Measurements from ENCODE around the gene SRGAP2.
"Not testable (repeated sequence)": the region's sequence is repeated elsewhere in the genome, so short reads cannot be mapped to it uniquely, and the experiment has no call there.

SRGAP2 gene

DNA sequence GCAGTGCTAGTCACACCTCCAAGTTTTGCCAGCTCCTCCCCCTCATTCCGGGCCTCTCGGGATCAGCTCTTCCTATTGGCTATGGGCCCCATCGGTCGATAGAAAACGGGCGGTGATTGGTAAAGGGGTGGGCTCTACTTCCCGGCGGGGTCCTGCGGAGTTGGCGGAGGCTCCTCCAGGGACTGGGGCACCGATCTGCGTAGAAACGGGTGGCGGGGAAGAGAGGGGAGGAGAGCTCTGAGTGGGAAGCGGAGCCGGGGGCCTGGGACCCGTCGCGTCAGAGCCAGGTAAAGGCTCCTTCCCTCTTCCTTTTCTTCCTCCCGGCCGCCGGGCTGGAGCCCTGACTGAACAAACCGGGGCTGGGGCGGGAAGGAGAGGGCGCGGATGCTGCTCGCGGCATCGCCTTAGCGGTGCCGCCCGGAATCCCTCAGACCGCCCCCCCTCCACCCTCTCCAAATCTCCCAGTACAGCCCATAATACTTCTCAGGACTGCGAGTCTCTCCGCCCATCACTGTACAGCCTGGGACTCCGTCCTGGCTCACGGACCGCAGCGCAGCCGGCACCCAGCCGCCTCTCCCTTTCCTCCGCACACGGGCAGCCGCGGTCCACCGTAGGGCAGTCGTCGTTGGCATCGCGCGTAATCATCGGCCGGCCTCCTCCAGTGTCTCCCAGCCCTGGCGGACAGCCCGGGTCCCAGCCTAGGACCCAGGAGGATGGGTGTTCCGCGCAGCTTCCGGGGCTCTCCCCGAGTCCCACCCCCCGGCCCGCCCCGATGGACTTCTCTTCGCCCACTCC lies at the start of gene SRGAP2:
SRGAP2 (plus strand) TSS at position 178 of the 795 bp plus-strand sequence. CDS start 2,430 bp downstream, outside the sequence.
- not testable (repeated sequence) for DNase-seq

DNA sequence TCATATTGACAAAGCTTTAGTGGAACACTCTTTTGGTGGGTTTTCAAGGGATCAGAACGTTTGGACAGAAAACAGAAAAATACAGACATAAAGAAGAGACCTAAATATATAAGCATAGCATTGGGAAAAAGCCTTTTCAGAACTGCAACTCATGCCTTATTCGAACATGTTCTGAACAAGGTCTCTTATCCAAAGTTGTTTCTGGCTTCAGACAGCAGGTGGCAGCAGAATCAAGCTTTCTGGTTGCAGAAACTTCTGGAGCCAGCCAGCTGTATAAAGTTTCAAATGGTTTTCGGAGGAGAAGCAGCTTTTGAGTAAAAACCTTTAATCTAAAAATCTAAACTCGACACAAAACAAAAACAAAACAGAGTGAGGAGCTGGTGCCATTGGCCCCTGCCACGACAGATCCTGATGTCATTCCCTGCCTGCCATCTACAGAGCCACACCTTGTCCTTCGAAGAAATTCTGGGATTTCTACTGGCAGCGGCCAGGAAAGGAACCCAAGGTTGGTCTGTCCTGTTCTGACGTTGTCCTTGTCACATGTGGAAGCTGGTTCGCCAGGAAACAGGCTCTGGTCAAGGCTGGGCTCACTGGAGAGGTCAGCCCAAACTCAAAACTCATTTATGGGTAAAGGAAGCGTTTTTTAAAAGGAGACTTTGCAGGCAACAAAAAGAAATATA lies 35.9 kb upstream of the SRGAP2 start:
- DNase-seq: not testable (repeated sequence)

DNA sequence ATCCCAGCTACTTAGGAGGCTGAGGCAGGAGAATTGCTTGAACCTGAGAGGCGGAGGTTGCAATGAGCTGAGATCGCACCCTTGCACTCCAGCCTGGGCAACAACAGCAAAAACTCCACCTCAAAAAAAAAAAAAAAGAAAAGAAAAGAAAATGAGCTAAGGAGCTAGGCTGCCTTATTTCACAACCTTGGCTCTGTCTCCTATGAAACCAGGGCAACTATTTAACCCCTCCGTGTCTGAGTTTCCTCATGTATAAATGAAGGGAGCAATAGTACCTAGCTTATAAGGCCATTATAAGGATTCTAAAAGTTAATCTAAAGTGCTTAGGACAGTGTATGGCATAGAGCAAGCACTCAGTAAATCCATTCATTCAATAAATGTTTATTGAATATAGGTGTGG lies 33.5 kb upstream of the SRGAP2 start:
- not testable (repeated sequence) for DNase-seq

DNA sequence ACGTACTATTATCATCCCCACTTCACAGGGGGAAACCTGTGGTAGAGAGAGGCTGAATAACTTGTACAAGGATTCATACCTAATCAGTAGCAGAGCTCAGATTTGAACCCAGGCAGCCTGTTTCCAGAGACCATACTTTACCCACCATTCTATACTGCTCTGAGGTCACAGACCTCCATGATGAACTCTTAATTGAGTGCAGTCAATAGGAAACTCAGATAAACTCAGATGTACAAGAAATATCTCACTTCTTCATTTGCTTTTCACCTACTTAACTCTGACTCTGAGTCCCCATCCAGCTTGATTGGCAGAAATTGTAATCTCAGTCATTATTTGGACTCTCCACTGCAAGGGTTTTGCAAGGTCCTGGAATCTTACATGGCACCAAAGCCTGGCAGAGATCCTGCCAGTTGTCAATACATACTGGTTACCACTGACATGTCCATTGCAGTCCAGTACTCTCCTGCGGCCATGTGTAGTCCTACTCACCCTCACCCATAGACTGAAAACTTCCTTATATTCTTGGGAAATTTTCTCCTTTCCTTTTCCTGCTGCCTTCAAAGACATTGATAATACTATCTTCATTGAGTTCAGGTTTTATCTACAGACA lies 30.1 kb upstream of the SRGAP2 start:
- DNase-seq: not testable (repeated sequence)

DNA sequence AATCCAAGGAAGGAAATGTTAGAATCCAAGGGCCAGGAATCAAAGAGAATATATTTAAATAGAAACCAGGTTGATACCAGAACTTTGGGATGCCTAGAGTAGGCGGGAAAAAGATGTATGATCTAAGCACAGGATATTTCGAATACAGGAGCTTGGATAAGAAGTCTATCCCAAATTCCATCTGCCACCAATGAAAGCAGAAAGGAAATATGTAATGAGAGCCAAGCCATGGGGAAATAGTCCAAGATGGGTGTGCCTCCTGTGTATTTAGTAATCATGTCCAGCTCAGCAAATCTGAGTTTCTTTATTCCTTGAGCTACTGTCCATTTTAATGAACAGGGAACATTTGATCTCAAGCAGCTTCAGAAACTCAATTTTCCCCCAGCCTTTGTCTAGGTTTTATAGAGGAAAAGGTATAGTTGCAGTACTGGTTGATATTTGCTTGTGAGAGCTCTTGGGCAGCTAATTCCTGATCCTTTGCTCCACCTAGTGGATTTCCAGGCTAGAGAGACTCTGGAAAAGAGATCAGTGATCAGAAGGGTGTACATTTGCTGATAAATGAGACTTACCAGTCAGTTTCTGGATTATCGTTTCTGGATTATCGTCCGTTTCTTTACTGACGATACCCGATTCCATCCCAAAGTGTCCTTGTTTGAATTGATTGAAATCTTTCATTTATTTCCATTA lies 29.0 kb upstream of the SRGAP2 start:
- not testable (repeated sequence) for DNase-seq

DNA sequence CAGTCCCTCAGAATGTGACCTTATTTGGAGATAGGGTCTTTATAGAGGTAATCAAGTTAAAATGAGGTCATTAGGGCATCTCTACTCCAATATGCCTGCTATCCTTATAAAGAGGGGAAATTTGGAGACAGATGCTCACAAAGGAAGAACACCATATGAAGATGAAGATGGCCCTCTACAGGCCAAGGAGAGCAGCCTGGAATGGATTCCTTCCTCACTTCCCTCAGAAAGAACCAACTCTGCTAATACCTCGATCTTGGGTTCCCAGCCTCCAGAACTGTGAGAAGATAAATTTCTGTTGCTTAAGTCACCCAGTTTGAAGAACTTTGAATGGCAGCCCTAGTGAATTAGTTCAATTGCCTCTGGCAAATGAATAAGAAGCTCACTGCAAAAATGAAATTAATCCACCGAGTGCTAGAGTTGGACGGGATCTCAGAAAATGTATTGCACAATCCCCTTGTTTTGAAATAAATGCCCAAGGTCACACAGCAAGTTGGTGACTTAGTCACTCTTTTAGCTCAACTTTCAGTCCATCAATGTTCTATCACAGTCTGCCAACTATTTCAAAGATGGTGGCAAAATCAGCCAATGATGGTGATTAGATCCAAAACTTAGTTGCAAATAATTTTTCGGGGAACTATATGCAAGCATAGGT lies 27.8 kb upstream of the SRGAP2 start:
- DNase-seq: not testable (repeated sequence)

DNA sequence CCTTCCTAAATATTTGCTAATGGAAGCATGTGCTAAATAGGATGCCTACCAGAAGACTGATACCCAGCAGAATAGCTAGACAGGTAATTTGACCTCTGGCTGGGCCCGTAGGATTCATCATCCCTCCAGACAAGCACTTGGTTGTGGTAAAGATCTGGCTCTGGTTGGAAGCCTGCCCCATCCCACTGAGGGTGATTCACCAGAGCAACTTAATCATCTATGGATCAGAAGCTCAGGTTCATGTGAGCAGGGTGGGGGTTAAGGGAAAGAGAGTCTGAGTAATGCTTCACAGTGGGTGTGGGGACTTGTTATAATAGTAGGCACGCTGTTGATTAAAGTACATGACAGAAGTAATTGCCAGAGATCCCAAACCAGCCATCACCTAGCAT lies 27.2 kb upstream of the SRGAP2 start:
- DNase-seq: not testable (repeated sequence)

DNA sequence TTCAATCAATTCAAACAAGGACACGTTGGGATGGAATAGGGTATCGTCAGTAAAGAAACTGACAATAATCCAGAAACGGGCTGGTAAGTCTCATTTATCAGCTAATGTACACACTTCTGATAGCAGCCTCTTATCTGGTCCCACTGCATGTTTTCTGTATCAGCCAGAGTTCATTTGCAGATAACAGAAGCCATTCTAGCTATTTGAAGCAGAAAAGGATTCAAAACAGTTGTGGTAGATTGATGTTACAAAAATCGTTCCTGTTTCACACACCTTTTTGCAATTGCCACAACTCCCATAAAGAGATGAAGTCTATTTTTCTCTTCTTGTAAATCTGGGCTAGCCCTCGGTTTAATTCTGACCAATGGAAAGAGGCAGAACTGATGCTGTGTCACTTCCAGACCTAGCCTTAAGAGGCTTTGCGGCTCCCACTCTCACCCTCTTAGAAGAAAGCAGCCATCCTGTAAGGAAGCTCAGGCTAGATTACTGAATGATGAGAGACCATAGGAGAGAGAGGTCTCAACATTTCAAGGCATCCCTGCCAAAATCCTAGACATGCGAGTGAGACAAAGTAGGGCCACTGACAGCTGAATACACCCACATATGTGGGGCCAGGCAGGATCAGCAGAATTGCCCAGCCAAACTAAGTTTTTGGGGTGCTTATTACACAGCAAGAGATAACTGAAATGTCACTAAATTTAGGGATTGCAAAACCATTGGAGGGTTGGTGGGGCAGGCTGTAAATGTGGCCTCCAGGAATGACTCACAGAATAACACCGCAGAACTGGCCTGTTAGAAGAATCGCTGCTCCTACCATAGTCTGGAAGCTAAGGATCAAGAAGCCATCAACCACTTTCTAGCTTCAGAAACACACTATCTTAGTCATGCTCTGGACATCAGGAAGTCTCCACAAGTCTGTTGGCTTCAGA lies 25.0 kb upstream of the SRGAP2 start:
- DNase-seq: not testable (repeated sequence)

DNA sequence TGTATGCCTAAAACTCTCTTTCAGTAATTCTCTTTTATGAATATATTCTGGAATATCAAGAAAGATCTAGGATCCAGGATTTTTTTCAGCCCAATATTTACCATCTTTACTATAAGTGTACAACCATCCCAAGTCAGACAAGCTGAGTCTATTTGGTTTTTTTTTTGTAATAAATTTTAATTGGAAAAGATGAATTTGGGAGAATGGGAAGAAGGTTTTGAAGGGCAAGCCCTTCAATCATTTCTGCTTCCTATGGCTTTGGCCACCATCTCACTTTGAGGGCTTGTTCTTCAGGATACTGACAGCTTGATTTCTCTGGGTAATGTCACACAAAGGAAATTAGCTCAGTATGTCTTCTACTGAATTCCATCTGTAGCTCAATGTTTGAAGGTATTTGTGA lies 23.7 kb upstream of the SRGAP2 start:
- DNase-seq: not testable (repeated sequence)

DNA sequence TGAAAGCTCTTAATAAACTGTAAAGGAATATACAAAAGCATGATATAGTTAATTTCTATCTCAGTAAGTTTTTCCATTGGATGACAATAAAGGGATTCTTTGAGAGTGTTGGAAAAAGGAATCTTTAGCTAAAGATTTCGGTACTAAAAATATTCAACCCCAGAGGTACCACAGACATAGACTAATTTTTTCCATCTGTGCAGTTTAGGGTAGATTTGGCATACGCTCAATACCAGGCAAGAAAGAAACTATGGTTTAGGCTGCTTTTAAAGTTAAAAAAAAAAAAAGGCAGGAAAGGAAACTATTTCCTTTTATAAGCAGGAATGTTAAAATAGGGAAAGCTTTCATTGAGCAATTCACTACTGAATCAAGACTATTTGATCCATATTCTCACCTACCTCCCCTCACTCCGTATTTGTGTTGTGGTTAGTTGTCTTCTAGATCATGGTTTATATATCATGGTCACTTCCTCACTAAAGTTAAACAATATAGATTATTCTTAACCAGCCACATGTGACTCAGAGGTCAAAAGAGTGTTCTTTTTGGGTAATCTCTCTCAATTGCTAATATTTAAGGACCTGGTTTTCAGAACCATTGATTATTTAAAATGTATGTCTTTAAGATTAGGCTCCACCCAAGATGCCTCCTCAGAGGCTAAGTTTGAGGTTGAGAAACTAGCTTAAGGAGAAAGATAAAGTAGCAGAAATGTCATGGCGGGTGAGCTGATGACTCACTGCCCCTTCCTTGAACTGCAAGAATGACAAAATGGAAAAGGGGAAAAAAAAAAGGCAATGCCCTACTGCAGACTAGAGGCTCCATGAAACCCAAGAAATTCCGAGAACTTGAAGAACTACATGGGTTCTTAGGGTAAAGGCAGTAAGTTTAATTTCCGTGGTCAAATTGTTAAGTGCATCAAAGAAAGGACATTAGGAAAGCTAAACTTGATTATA lies 20.7 kb upstream of the SRGAP2 start:
- DNase-seq: not testable (repeated sequence)

DNA sequence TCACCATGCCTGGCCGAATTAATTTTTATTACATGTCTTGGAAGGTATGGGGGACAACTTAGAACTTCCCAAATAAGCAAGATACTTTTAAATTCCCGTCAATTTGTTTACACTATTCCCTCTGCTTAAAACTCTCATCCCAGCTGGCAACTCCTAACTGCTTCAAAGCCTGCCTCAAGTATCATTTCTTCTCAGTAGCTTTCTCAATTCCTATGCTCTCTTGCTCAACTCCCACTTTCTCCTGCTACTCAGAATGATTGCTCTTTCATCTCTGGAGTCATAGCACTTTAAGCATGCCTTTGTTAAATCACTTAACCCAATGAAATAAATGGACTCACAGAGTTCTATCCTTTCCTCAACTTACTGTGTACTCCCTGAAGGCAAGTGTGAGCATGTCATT lies 19.6 kb upstream of the SRGAP2 start:
- not testable (repeated sequence) for DNase-seq

DNA sequence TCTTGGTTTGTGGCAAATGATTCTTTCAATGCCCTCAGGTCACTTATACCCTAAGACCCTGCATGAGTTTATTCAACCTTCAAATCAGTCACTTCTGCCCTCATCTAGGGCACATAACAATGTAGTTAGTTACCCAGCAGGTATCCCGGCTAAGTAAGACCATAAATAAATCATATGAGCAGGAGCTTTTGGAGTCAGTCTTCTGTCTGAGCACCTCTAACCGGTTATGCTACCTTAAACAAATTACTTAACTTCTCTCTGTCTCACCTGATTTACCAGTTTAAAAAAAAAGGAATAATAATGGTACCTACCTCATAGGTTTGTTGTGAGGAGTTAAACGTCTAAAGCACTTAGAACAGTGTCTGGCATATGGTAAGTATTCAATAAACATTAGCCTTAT lies 17.6 kb upstream of the SRGAP2 start:
- not testable (repeated sequence) for DNase-seq

DNA sequence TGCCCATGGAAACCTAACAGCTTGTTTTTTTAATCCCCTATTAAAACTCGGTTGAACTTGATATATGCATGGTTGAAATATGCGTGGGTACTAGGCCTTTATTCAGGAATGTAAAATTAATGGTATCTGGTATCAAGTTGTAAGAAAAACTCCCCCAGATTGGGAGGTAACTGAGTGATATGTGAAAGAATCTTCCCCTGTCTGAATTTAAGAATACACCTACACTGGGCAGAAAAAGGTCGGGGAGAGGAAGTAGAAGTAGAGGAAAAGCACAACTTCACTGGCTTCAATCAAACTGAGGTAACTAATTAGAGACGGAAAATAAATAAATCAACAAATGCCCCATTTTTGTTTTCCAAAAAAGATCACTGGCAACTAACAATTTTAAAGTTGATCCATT lies 16.5 kb upstream of the SRGAP2 start:
- DNase-seq: not testable (repeated sequence)

DNA sequence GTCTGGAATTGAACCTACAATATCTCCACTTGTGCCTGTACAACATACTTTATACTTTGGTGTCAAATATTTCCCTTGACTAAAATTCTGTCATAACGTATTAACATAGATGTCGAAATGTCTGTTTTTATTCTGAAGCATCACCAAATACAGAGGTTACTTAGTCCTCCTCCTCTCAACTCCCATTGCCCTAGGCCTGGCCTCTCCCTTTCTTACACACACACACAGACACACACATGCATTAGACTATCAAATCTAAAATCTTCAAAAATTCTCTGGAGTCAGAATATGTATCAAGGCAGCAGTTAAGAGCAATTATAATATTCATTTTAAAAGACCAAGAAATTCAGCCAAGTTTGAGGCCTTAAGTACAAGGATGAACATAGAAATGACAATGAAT lies 8.2 kb upstream of the SRGAP2 start:
- DNase-seq: not testable (repeated sequence)

DNA sequence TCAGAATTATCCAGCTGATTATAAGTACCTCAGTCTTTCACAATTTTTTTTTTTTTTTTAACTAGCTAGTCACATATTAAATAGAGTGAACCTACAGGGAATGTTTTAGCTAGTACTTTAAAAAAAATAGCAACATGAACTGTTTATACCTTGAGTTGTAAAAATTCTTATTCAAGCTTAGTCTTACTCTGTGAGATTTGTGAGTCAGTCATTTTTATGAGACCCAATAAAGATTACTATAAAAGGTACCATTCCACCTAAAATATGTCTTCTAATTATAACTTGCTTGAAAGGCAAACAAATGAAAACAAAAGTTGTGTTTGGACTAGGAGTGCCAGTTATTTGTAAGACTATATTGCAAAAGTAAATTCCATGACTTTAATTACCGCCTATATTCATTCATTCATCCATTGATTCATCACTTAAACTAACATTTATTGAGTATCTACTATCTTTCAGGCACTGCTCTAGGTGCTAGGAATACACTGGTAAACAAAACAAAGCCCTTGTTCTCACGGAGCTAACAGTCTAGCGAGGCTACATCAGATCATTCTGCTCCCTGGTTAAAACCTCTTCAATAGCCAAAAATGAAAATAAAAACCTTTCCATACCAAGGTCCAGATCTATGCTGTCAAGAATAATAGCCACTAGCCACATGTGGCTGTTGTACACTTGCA lies 6.5 kb upstream of the SRGAP2 start:
- DNase-seq: not testable (repeated sequence)

DNA sequence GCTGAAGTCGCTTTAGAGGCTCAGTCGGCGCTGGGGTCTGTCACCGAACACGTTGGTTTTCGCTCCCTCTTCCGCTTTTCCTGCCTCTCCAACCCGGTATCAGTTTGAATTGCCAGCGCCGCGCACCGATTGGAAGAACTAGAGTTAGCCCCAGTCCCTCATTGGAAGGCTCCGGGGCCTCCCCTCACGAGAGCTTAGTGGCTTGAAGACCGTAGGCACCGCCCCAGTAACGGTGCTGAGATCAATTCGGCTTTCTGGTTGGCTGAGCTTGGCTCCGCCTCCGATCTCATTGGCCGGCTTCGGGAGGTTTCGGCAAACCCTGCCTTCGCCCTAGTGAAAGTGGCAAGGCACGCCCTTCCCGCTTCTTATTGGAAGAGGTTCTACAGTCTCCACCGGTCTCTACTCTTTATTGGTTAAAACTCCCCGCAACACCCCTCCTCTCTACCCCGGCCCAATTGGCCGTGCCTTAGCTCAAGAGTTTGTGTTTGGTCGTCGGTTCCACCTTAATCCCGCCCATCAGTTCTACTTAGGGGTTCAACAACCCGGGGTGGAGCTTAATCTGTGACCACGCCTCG lies 465 bp upstream of the SRGAP2 start, which contains the start of gene FAM72A:
FAM72A (minus strand) TSS at position 51 of the 575 bp plus-strand sequence. CDS start 814 bp downstream, outside the sequence.
- peak; percentile 100 for DNase-seq

DNA sequence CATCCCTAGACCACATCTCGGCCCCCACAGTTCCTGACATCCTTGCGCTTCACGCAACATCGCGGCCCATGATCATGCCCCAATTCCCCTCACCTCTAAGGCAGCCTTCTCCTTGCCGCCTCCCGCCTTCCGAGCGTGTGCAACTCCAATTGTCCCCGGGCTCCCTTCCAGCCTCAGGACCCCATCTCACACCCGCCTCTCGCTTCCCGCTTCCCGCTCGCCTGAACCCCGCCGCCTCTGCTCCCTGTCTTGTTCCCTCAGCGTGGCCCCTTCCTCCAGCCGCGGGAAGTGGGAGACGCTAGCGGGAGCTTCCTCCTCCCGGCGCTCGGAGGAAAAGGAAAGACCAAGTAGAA lies 794 bp downstream of the SRGAP2 start:
- DNase-seq: not testable (repeated sequence)

DNA sequence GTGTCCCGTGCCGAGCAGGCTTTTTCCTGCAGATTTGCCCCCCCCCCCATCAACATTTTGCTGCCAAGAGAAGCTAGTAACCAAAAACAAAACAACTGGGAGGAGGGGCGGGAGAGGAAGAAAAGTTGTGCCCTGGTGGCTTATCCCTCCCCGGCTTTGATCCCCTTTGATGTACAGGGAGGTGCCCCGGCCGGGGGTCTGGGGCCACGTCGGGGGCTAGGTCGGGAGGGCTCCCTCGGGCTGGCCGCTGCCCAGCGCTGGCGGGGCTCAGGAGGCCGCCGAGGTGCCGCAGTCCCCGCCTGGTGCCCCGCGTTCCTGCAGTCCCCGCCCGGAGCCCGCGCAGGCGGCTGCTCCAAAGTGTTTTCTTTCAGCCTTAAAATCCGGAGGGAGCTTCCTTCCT lies 1.5 kb downstream of the SRGAP2 start:
- DNase-seq: not testable (repeated sequence)

DNA sequence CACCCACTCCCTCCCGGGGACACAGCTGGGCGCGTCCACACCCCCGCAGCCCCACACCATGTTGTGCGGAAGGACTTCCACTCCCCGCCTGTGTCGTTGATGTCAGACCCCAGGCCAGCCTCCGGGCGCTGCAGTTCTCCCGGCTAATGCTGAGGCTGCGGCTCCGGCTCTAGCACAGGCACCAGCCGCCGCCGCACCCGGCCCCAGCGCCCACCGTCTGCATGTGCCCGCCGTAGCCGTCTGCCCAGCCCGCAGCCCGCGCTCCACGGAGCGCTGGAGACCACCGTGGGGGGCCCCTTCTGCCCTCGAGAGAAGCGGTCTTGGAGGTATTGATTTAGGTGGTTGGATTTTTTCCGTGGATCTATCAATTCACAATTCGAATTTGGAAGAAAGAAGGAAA lies 2.2 kb downstream of the SRGAP2 start:
- DNase-seq: not testable (repeated sequence)
